ENCODE data around the gene TSR2.
A peak's percentile ranks its signal among the peaks of the same experiment; 100 is the strongest.

The TSR2 gene

GRCh38 chrX:54439960-54440871 lies at the start of gene TSR2:
TSR2 (plus strand) TSS chrX:54440404; CDS start chrX:54440422, 18 bp downstream.
- DNase-seq (ENCODE audit: low spot score): peak; percentile 89

GRCh38 chrX:54397113-54397512 lies 43.1 kb upstream of the TSR2 start:
- DNase-seq (ENCODE audit: low spot score): no peak

- no peak for DNase-seq (ENCODE audit: low spot score)
These were observed 32.9 kb upstream of the TSR2 start for GRCh38 chrX:54407266-54407665.

- no peak for DNase-seq (ENCODE audit: low spot score)
These were observed 28.5 kb upstream of the TSR2 start for GRCh38 chrX:54411732-54412131.

GRCh38 chrX:54413753-54414152 lies 26.5 kb upstream of the TSR2 start:
- DNase-seq (ENCODE audit: low spot score): peak; percentile 42

- DNase-seq (ENCODE audit: low spot score): no peak
These were observed 24.5 kb upstream of the TSR2 start for GRCh38 chrX:54415534-54416350.

GRCh38 chrX:54416965-54417364 lies 23.2 kb upstream of the TSR2 start:
- DNase-seq (ENCODE audit: low spot score): no peak

GRCh38 chrX:54419559-54420302 lies 20.5 kb upstream of the TSR2 start:
- no peak for DNase-seq (ENCODE audit: low spot score)

GRCh38 chrX:54422168-54422567 lies 18.0 kb upstream of the TSR2 start:
- DNase-seq (ENCODE audit: low spot score): no peak

- no peak for DNase-seq (ENCODE audit: low spot score)
These were observed 16.9 kb upstream of the TSR2 start for GRCh38 chrX:54423161-54423888.

GRCh38 chrX:54427837-54428424 lies 12.3 kb upstream of the TSR2 start:
- DNase-seq (ENCODE audit: low spot score): no peak

GRCh38 chrX:54430519-54430918 lies 9.7 kb upstream of the TSR2 start:
- no peak for DNase-seq (ENCODE audit: low spot score)

- no peak for DNase-seq (ENCODE audit: low spot score)
These were observed 5.1 kb upstream of the TSR2 start for GRCh38 chrX:54435121-54435520.

- no peak for DNase-seq (ENCODE audit: low spot score)
These were observed 2.6 kb downstream of the TSR2 start for GRCh38 chrX:54442790-54443189.

- no peak for DNase-seq (ENCODE audit: low spot score)
These were observed 4.5 kb downstream of the TSR2 start for GRCh38 chrX:54444752-54445151.

GRCh38 chrX:54446084-54446483 lies 5.9 kb downstream of the TSR2 start:
- DNase-seq (ENCODE audit: low spot score): no peak

GRCh38 chrX:54447461-54447860 lies 7.3 kb downstream of the TSR2 start:
- peak; percentile 4 for DNase-seq (ENCODE audit: low spot score)

- DNase-seq (ENCODE audit: low spot score): no peak
These were observed 9.7 kb downstream of the TSR2 start for GRCh38 chrX:54449929-54450328.

GRCh38 chrX:54452920-54453319 lies 12.7 kb downstream of the TSR2 start:
- DNase-seq (ENCODE audit: low spot score): peak; percentile 8

- DNase-seq (ENCODE audit: low spot score): no peak
These were observed 30.0 kb downstream of the TSR2 start for GRCh38 chrX:54470054-54470760.

Measured in SW480 (cell line).